ENCODE results near the gene JADE3.

Gene JADE3

GRCh38 chrX:47012131-47012530, 99.9 kb downstream of the JADE3 start:
- TF ChIP-seq POLR2A (IDR thresholded peaks at IDR 0.05; ENCODE audit: low read length) = no peak
- DNase-seq = no peak

- TF ChIP-seq POLR2A (IDR thresholded peaks at IDR 0.05; ENCODE audit: low read length) (no peak), GATA1 (IDR thresholded peaks at IDR 0.05; ENCODE audit: low read depth, low read length) (no peak)
- no peak for DNase-seq
Measured at GRCh38 chrX:47026198-47026597, 114.0 kb downstream of the JADE3 start.

GRCh38 chrX:47030339-47030738, 118.1 kb downstream of the JADE3 start:
- no peak for TF ChIP-seq POLR2A (IDR thresholded peaks at IDR 0.05; ENCODE audit: low read length)
- TF ChIP-seq GATA1 (IDR thresholded peaks at IDR 0.05; ENCODE audit: low read depth, low read length) = no peak
- DNase-seq = peak; percentile 55 to 75

GRCh38 chrX:47047989-47048388, 135.8 kb downstream of the JADE3 start:
- TF ChIP-seq POLR2A (IDR thresholded peaks at IDR 0.05; ENCODE audit: low read length) (no peak), GATA1 (IDR thresholded peaks at IDR 0.05; ENCODE audit: low read depth, low read length) (no peak)
- DNase-seq = no peak

GRCh38 chrX:47059142-47059874, 147.1 kb downstream of the JADE3 start:
- no peak for DNase-seq
- TF ChIP-seq GATA1 (IDR thresholded peaks at IDR 0.05; ENCODE audit: low read depth, low read length) (no peak), POLR2A (IDR thresholded peaks at IDR 0.05; ENCODE audit: low read length) (no peak)

- DNase-seq = no peak
- TF ChIP-seq POLR2A (IDR thresholded peaks at IDR 0.05; ENCODE audit: low read length) (no peak), GATA1 (IDR thresholded peaks at IDR 0.05; ENCODE audit: low read depth, low read length) (no peak)
Measured at GRCh38 chrX:47060708-47061107, 148.5 kb downstream of the JADE3 start.

- DNase-seq = no peak
- no peak for TF ChIP-seq GATA1 (IDR thresholded peaks at IDR 0.05; ENCODE audit: low read depth, low read length)
- TF ChIP-seq POLR2A (IDR thresholded peaks at IDR 0.05; ENCODE audit: low read length) = no peak
Measured at GRCh38 chrX:47061238-47061919, 149.2 kb downstream of the JADE3 start.

GRCh38 chrX:47063179-47063578, 151.0 kb downstream of the JADE3 start:
- TF ChIP-seq GATA1 (IDR thresholded peaks at IDR 0.05; ENCODE audit: low read depth, low read length) (no peak), POLR2A (IDR thresholded peaks at IDR 0.05; ENCODE audit: low read length) (no peak)
- no peak for DNase-seq

GRCh38 chrX:47068214-47068613, 156.0 kb downstream of the JADE3 start:
- TF ChIP-seq POLR2A (IDR thresholded peaks at IDR 0.05; ENCODE audit: low read length) = no peak
- no peak for TF ChIP-seq GATA1 (IDR thresholded peaks at IDR 0.05; ENCODE audit: low read depth, low read length)
- DNase-seq = no peak

- no peak for DNase-seq
Measured at GRCh38 chrX:47068720-47069119, 156.5 kb downstream of the JADE3 start.

GRCh38 chrX:47078129-47079043, 166.2 kb downstream of the JADE3 start, which contains the start of gene RGN:
Gene RGN, plus strand, starts transcription at chrX:47078443. Its CDS starts 2,702 bp downstream, at chrX:47081145.
- no peak for TF ChIP-seq POLR2A (IDR thresholded peaks at IDR 0.05; ENCODE audit: low read length)
- TF ChIP-seq GATA1 (IDR thresholded peaks at IDR 0.05; ENCODE audit: low read depth, low read length) = no peak
- DNase-seq = no peak

More at GRCh38 chrX:47068720-47069119, 156.5 kb downstream of the JADE3 start:
- TF ChIP-seq GATA1 (IDR thresholded peaks at IDR 0.05; ENCODE audit: low read depth, low read length) (no peak), POLR2A (IDR thresholded peaks at IDR 0.05; ENCODE audit: low read length) (no peak)

- no peak for DNase-seq
- TF ChIP-seq POLR2A (IDR thresholded peaks at IDR 0.05; ENCODE audit: low read length) = no peak
- TF ChIP-seq GATA1 (IDR thresholded peaks at IDR 0.05; ENCODE audit: low read depth, low read length) = no peak
Measured at GRCh38 chrX:47080215-47080914, 168.1 kb downstream of the JADE3 start.

- no peak for TF ChIP-seq POLR2A (IDR thresholded peaks at IDR 0.05; ENCODE audit: low read length)
- no peak for TF ChIP-seq GATA1 (IDR thresholded peaks at IDR 0.05; ENCODE audit: low read depth, low read length)
- DNase-seq = no peak
Measured at GRCh38 chrX:47080915-47081236, 168.7 kb downstream of the JADE3 start.

Measured in erythroblast (primary cell).